ENCODE results near the gene BCL2L14.
"Not testable (repeated sequence)": the region's sequence is repeated elsewhere in the genome, so short reads cannot be mapped to it uniquely, and the experiment has no call there.

Gene BCL2L14

DNA sequence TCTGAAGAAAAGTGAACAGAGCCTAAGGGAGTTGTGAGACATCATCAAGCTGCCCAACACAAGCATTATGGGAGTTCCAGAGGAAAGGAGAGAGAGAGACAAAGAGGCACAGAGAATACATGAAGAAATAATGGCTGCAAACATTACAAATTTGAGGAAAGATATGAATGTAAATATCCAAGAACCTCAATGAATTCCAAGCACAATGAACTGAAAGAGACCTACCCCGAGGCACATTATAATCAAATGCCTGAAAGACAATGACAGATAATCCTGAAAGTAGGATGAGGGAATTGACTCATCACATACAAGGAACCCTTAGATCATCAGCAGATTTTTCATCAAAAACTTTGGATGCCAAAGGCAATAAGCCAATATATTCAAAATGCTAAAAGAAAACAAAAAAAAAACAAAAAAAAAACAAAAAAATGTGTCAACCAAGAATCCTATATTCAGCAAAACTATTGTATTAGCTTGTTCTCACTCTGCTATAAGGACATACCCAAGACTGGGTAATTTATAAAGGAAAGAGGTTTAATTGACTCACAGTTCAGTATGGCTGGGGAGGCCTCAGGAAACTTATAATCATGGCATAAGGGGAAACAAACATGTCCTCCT is 37.8 kb downstream of the BCL2L14 start:
- no peak for DNase-seq (ENCODE audit: low read depth in 2 of 2)

DNA sequence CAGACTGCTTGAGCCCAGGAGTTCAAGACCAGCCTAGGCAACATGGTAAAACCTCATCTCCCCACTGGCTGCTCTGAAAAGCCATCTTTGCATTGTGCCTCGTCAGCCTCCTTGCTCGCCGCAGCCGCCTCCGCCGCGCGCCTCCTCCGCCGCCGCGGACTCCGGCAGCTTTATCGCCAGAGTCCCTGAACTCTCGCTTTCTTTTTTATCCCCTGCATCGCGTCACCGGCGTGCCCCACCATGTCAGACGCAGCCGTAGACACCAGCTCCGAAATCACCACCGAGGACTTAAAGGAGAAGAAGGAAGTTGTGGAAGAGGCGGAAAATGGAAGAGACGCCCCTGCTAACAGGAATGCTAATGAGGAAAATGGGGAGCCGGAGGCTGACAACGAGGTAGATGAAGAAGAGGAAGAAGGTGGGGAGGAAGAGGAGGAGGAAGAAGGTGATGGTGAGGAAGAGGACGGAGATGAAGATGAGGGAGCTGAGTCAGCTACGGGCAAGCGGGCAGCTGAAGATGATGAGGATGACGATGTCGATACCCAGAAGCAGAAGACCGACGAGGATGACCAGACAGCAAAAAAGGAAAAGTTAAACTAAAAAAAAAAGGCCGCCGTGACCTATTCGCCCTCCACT is 40.3 kb downstream of the BCL2L14 start:
- DNase-seq (ENCODE audit: low read depth in 2 of 2): not testable (repeated sequence)

DNA sequence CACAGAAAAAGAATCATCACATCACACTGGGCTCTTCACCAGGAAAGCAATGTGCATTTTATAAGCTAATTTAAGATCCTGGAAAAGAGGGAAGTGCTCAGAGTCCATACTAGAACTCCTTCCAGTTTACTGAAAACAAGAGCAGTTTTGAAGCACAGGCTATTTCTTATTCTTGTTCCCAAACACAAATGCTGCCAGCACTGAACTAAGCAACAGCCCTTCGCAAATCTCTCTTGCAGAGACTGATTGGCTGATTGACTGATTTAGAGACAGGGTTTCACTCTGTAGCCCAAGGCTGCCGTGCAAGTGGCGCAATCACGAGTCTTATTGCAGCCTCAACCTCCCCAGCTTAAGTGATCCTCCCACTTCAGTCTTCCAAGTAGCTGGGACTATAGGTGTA is 44.8 kb downstream of the BCL2L14 start:
- DNase-seq (ENCODE audit: low read depth in 2 of 2): no peak

DNA sequence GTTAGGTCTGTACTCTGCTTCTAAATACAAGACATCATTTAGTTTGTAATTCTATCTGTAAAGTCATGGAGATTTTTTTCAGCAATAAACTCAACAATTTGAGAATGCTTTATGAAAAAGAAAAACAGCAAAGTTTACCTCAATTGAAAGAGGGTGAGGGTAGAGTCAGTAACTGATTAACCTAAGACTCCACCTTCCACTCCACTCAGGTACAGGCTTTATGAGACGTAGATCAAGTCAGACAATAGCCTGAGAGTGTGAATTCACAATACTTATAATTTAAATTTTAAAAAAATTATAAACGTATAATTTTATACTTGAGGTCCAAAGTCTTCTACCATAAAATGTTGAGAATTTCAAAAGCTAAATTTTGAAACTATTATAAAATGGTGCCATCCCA is 45.9 kb downstream of the BCL2L14 start:
- DNase-seq (ENCODE audit: low read depth in 2 of 2): no peak

DNA sequence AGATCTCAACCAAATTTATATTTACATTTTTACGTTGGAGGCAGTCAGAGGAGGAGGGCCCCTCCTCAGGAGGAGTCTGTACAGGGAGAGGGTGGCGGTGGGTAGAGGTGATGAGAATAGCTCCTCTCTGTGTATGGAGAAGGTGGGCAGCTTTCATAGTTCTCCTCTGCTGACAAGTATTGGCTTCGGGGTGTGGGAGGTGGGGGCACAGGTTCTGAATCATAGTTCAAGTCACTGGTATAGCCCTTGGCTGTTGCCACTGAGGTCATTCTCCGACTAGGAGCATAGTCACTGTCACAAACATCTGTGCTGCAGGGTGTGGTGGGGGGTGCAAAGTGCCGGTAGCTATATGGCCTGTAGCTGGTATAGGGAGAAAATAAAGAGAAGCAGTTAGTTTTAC is 50.3 kb downstream of the BCL2L14 start:
- DNase-seq (ENCODE audit: low read depth in 2 of 2): no peak

DNA sequence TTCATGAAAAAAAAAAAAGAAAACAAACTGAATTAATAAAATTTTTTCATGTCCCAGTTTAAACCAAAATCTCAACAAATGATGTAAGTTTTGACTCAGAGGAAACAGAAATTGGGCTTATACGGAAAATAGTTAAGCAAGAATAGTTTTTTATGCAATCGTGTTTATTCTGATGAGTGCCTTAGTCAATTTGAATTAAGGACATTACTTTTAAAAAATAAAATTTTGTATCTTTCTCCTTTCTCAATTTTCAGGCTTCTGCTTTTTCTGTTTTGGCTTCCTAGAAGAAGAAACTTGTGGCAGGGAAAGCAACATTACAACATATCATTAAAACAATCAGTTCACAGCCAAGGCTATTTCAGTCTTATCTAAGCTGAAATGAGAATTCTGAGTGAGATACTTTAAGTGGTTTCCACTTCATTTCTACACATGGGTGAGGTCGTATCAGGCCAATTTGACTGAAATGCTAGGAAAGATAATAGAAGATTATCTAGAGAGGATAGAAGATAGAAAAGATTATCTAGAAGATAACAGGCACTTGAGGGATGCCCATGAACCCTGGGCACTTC is 52.4 kb downstream of the BCL2L14 start:
- no peak for DNase-seq (ENCODE audit: low read depth in 2 of 2)

DNA sequence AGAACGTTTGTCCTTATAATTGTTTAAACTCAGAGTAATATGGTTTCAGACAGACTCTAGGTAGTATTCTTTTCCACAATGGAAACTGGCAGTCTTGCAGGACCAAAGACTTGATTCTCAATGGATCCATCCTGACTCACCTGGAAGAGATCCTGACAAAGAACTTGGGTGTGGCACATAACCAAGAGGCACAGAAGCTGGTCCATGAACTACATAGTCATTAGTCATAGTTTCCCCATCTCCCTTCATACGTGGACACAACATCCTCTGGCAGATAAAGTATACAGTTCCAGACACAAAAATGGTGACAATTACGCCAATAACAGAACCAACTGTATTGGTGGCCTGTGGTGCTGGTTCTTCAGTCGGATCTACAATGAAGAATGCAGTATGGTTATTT is 55.8 kb downstream of the BCL2L14 start:
- no peak for DNase-seq (ENCODE audit: low read depth in 2 of 2)

DNA sequence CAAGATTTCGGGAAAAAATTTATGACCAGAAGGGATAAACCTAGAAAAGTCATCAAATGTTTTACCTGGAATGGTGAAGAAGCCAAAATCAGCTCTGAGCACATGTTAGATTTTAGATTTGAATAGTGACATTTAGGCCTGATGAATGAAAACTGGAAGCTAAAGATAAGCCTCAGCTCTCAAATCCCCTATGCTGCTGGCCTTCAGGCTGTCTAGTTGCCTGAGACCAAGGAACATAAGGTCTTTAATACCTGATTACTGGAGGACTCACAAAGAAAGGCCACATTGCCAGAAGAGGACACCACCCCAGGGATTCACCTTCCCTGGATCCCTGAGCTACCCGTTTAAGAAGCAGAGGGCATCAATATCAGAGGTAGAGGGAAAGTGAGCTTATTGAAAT is 56.6 kb downstream of the BCL2L14 start:
- DNase-seq (ENCODE audit: low read depth in 2 of 2): no peak

DNA sequence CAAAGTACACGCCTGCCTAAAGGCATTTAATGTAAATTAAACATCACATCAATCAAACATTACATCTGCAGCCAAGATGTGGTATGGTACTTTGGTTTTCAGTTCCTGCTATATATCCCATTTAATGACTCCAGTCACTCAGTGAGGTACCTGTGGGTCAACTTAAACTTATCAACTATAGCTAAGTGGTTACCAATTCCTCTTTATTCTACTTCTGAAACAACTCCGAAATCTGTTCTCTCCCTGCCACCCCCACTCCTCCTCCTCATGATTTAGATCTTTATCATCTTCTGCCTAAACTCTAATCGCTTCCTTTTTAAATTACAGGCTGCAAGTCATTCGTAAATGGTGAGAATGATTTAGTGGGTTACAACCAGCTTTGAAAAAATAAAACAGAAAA is 57.9 kb downstream of the BCL2L14 start:
- DNase-seq (ENCODE audit: low read depth in 2 of 2): no peak

DNA sequence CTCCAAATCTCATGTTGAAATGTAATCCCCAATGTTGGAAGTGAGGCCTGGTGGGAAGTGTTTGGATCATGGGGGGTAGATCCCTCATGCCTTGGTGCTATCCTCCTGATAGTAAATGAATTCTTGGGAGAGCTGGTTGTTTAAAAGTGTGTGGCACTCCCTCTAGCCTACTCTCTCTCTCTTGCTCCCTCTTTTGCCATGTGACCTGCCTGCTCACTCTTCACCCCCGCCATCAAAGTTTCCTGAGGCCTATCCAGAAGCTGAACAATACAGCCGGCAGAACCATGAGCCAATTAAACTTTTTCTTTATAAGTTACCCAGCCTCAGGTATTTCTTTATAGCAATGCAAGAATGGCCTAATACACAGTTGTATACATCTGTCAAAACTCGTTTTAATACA is 62.5 kb downstream of the BCL2L14 start:
- DNase-seq (ENCODE audit: low read depth in 2 of 2): no peak

DNA sequence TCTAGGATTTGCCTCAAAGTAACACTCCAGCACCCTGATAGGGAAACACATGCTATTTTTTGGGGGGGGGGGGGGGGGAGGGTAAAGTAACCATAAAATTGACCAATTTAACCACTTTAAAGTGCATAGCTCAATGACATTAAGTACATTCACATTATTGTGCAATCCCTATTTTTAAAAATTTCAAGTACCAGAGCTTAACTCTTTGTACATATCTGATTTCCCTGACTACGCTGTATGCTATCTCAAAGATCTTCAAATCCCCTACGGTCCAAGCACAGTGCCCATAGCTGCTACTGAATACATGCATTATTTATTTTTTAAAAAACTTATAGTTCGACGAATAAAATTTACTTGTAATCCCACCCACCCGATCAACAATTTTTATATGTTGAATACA is 63.0 kb downstream of the BCL2L14 start:
- DNase-seq (ENCODE audit: low read depth in 2 of 2): no peak

DNA sequence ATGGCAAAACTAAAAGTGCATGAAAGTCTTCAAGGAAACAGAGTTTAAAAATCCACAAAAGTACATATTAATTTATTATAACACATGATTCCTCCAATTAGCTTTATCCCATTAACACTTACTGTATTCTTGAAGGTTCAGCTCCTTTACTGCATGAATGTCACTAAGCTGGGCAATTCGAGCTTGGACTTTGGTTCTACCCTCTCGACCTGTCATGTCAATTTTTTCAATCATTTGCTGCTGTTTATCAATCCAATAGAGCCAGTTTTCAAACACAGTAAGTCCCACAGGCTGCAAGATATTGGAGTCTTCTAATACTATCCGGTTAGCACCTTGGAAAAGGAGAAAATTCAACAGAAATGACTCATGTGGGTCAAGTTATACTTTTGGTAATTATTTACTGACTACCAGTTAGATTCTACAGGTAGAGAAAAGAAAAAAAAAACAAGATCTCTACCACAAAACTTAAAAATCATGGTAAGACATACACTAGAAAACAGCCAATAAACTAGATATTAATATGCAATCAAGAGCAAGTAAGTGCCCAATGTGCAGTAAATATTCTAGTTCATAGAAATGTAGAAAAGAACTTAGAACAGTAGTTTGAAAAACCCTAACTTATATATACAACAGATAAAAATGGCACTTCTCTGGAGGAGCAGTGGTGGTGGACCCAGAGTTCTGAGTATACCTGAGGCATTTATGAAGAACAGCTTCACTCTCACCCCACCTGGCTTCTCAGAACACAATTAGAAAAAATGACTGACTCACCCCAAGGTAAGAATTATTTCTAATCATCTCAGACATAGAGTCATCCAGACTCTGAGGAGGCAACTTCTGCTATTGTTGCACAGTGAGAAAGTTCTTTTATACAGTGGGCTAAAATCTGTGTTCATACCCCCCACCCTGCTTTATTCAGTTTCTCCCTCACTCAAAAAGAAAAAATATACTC is 67.7 kb downstream of the BCL2L14 start:
- DNase-seq (ENCODE audit: low read depth in 2 of 2): no peak

DNA sequence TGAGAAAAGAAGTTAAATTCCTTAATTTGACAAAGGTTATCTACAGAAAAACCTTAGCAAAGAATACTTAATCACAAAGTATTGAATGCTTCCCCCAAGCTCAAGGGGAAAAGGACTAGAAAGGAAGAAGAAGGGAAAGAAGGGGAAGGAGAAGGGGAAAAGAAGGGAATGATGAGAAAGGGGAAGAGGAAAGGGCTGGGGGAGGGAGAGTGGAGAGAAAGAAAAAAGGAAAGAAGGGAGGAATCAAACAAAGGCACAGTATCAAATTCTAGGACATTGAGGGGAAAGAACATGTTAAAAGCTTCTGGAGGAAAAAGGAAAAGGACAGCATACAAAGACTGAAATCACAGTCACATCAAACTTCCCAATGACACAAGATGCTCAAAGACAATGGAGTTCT is 70.3 kb downstream of the BCL2L14 start:
- DNase-seq (ENCODE audit: low read depth in 2 of 2): no peak

DNA sequence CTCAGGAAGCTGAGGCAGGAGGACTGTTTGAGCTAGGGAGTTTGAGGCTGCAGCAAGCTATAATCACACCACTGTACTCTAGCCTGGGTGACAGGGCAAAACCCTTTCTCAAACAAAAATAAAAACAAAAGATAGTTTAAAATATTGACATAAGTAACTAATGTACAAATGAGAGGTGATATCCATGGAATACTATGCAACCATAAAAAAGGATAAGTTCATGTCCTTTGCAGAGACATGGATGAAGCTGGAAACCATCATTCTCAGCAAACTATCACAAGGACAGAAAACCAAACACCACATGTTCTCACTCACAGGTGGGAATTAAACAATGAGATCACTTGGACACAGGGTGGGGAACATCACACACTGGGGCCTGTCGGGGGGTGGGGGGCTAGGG is 73.8 kb downstream of the BCL2L14 start:
- DNase-seq (ENCODE audit: low read depth in 2 of 2): not testable (repeated sequence)

DNA sequence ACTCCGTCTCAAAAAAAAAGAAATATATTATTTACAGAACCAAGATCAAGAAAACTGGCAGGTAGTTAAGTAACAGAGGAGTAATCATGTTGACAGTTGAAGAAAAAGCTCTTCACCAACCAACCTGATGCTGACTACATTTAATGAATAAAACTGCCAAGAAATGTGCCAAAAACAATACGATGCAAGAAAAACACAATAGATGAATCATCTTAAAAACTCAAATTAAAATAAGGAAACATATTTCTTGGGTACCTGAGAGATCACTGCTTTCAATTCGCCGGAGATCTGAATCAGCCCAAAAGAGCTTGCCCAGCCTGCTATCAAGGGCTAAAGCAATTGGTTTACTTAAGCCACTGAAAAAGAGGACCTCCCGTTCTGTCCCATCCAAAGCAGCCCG is 76.4 kb downstream of the BCL2L14 start:
- no peak for DNase-seq (ENCODE audit: low read depth in 2 of 2)
